Caco-2 (cell line): Measurements from ENCODE around the gene FAM120C. TPM values are rescaled to one million over a fixed set of nuclear protein-coding genes. Genes with fewer than 3 reads are reported as not detected.

Source experiments
- Bru-seq: library from RNA; stranded (reverse); fragments of 400-500 nt; gene quantifications from one replicate; lab custom pipeline; 2021; lab: Mats Ljungman, UMichigan
- BruChase-seq, 2 experiments: library from RNA; stranded (reverse); fragments of 400-500 nt; gene quantifications; one replicate each; lab custom pipeline; 2021; lab: Mats Ljungman, UMichigan
- BruUV-seq: library from RNA; stranded (reverse); fragments of 400-500 nt; replicated peaks from 2 replicates; lab custom pipeline; 2021; lab: Mats Ljungman, UMichigan
- CTCF ChIA-PET: fragments of 300-600 bp; sonication (Branson Sonifier 250); formaldehyde crosslinking; loops from one replicate; lab custom pipeline; 2022; ENCODE audit warnings: antibody characterized with exemption; lab: Charles Lee
- POLR2A ChIA-PET: fragments of 300-600 bp; sonication (Branson Sonifier 250); formaldehyde crosslinking; loops from one replicate; lab custom pipeline; 2022; ENCODE audit warnings: antibody characterized with exemption; lab: Charles Lee
- DNase-seq, 2 experiments: peaks; one replicate each; pipeline versions ENCODE4 v3.0.0 to v3.0.0-alpha.2; 2020 to 2022
- H3K27me3 ChIP-seq: replicated peaks from 2 replicates; pipeline ENCODE4 v1.6.0; 2011; ENCODE audit warnings: low read length; ENCODE audit not compliant: control insufficient read depth, insufficient read depth
- H3K36me3 ChIP-seq: 2 replicates; pipeline ENCODE4 v1.5.1; 2011; ENCODE audit warnings: low read length; ENCODE audit not compliant: control insufficient read depth, insufficient read depth
- H3K4me1 ChIP-seq: fragments of 250-450 bp; sonication (Bioruptor Pico); 2 replicates; pipeline ENCODE4 v1.5.1; 2020; ENCODE audit warnings: mild to moderate bottlenecking
- H3K4me3 ChIP-seq: 2 replicates; pipeline ENCODE4 v1.5.1; 2011; ENCODE audit warnings: low read depth, mild to moderate bottlenecking, control low read depth, low read length
- H3K9me3 ChIP-seq: fragments of 250-450 bp; sonication (Bioruptor Pico); 2 replicates; pipeline ENCODE4 v1.5.1; 2020; ENCODE audit warnings: mild to moderate bottlenecking, moderate library complexity
- H3K27ac Mint-ChIP-seq: one replicate; pipeline ENCODE4 v1.8.0; 2022; ENCODE audit warnings: mixed read lengths; ENCODE audit not compliant: unreplicated experiment
- H3K27me3 Mint-ChIP-seq: one replicate; pipeline ENCODE4 v1.8.0; 2022; ENCODE audit warnings: mixed read lengths; ENCODE audit not compliant: insufficient read depth, unreplicated experiment
- H3K36me3 Mint-ChIP-seq: one replicate; pipeline ENCODE4 v1.8.0; 2022; ENCODE audit warnings: mild to moderate bottlenecking, mixed read lengths; ENCODE audit not compliant: insufficient read depth, unreplicated experiment
- H3K4me1 Mint-ChIP-seq: one replicate; pipeline ENCODE4 v1.8.0; 2022; ENCODE audit warnings: low read depth, mixed read lengths; ENCODE audit not compliant: unreplicated experiment
- H3K4me3 Mint-ChIP-seq: one replicate; pipeline ENCODE4 v1.8.0; 2022; ENCODE audit warnings: mild to moderate bottlenecking, moderate library complexity, mixed read lengths; ENCODE audit not compliant: unreplicated experiment
- H3K9me3 Mint-ChIP-seq: one replicate; pipeline ENCODE4 v1.8.0; 2022; ENCODE audit warnings: mixed read lengths; ENCODE audit not compliant: unreplicated experiment
- CTCF ChIP-seq, 2 experiments: fragments of 200-600 bp in 1 of 2; IDR thresholded peaks; 1 replicate in 1 of 2; 2 replicates in 1 of 2; pipeline versions ENCODE4 v1.5.1 to v1.8.0; 2011 to 2022; ENCODE audit warnings: antibody characterized with exemption in 1 of 2, control low read depth in 1 of 2, inconsistent platforms in 1 of 2, low read depth in 1 of 2, low read length in 1 of 2, mild to moderate bottlenecking in 1 of 2, moderate library complexity in 1 of 2; ENCODE audit not compliant: insufficient read depth in 1 of 2, severe bottlenecking in 1 of 2, unreplicated experiment in 1 of 2
- intact Hi-C: fragments of 100-400 bp; cut with micrococcal nuclease; formaldehyde crosslinking; loops from one replicate; pipeline ENCODE4 v1.10.0; 2022; ENCODE audit not compliant: unreplicated experiment
- long read RNA-seq: library from polyadenylated mRNA; stranded (forward); transcript quantifications from one replicate; pipeline ENCODE4 v2.0.0, GENCODE V29; 2022
- total RNA-seq: library from RNA; stranded (reverse); gene quantifications from 2 replicates; pipeline ENCODE4 v1.2.3, GENCODE V29; 2022

FAM120C gene
- total RNA-seq (6.6 and 7.0 TPM in 2 replicates), Bru-seq, nascent RNA (percentile 54 among the genes with signal in this experiment), BruChase-seq, experiment 1, labeled RNA remaining after a 2-hour chase (percentile 53 among the genes with signal in this experiment), BruChase-seq, experiment 2, labeled RNA remaining after a 6-hour chase (percentile 44 among the genes with signal in this experiment)
- long read RNA-seq, partial matches to known transcripts, result 1 of 6 reads
- long read RNA-seq, other reads (novel, unspliced or antisense), result 3 of 6 reads

- H3K9me3 Mint-ChIP-seq, result no peaks in the 10 kb centered on the region
- peak within 1 kb of the TSS; percentile 75 for H3K27ac Mint-ChIP-seq
- TF ChIP-seq CTCF (IDR thresholded peaks at IDR 0.05; ENCODE audit: insufficient read depth in 1 of 2, low read depth in 1 of 2, low read length in 1 of 2, severe bottlenecking in 1 of 2, unreplicated experiment in 1 of 2), result no peak
- no peaks in the 10 kb centered on the region for H3K27me3 Mint-ChIP-seq
- H3K9me3 ChIP-seq, result no peaks in the 10 kb centered on the region
- H3K36me3 ChIP-seq, result no peaks in the 10 kb centered on the region
- H3K4me3 ChIP-seq, result peak within 1 kb of the TSS; percentile 80
- H3K4me1 ChIP-seq, result peaks cover 6% of the 10 kb centered on the region; the same call in 1 of the 2 replicates
- ChIA-PET CTCF (no interaction called here), POLR2A (interaction anchor here (0.9 to 1.0 kb wide), 2 partner anchors 138 to 140 kb away, joined by 3 to 5 read pairs; partner anchors contain the start of gene PHF8)
- peak; percentile 64 to 71 for DNase-seq
- H3K36me3 Mint-ChIP-seq, result peaks cover 25% of the 10 kb centered on the region
- intact Hi-C loops, result loop anchor here (2.0 kb wide), 1 partner anchor 138 kb away; the partner anchor contains the start of gene PHF8
- peak within 1 kb of the TSS; percentile 93 for H3K4me3 Mint-ChIP-seq
- peaks cover 20% of the 10 kb centered on the region for H3K4me1 Mint-ChIP-seq
- no peaks in the 10 kb centered on the region for H3K27me3 ChIP-seq
- no TSS peak for BruUV-seq
Measured at GRCh38 chrX:54182864-54183613, at the start of gene FAM120C. FAM120C (minus strand) TSS chrX:54183254; CDS start chrX:54183198, 56 bp downstream.

- H3K9me3 Mint-ChIP-seq, result no peaks in the 10 kb centered on the region
- H3K27me3 ChIP-seq, result no peaks in the 10 kb centered on the region
- no peaks in the 10 kb centered on the region for H3K36me3 Mint-ChIP-seq
- H3K4me1 ChIP-seq, result no peaks in the 10 kb centered on the region
- no peaks in the 10 kb centered on the region for H3K4me1 Mint-ChIP-seq
- no peak for DNase-seq
- no peak for TF ChIP-seq CTCF (IDR thresholded peaks at IDR 0.05; ENCODE audit: insufficient read depth in 1 of 2, low read depth in 1 of 2, low read length in 1 of 2, severe bottlenecking in 1 of 2, unreplicated experiment in 1 of 2)
- BruUV-seq, result no TSS peak
- H3K27me3 Mint-ChIP-seq, result peaks cover 3% of the 10 kb centered on the region
- no peak overlapping the region for H3K4me3 Mint-ChIP-seq
- H3K9me3 ChIP-seq, result no peaks in the 10 kb centered on the region
- no peaks in the 10 kb centered on the region for H3K36me3 ChIP-seq
- ChIA-PET CTCF (no interaction called here), POLR2A (no interaction called here)
- intact Hi-C loops, result no loop called here
- no peak overlapping the region for H3K4me3 ChIP-seq
- no peak overlapping the region for H3K27ac Mint-ChIP-seq
Measured at GRCh38 chrX:54230435-54231148, 47.5 kb upstream of the FAM120C start.

- Histone ChIP-seq H3K27me3 (no peaks in the 10 kb centered on the region), H3K36me3 (no peaks in the 10 kb centered on the region), H3K4me3 (no peak overlapping the region), H3K9me3 (no peaks in the 10 kb centered on the region), H3K4me1 (no peaks in the 10 kb centered on the region)
- Mint-ChIP-seq H3K27ac (no peak overlapping the region), H3K9me3 (no peaks in the 10 kb centered on the region), H3K36me3 (no peaks in the 10 kb centered on the region), H3K27me3 (no peaks in the 10 kb centered on the region), H3K4me1 (no peaks in the 10 kb centered on the region), H3K4me3 (no peak overlapping the region)
- CTCF ChIA-PET, result no interaction called here
- intact Hi-C loops, result no loop called here
- no peak for DNase-seq
- POLR2A ChIA-PET, result no interaction called here
- no peak for TF ChIP-seq CTCF (IDR thresholded peaks at IDR 0.05; ENCODE audit: insufficient read depth in 1 of 2, low read depth in 1 of 2, low read length in 1 of 2, severe bottlenecking in 1 of 2, unreplicated experiment in 1 of 2)
- no TSS peak for BruUV-seq
Measured at GRCh38 chrX:54223581-54223980, 40.5 kb upstream of the FAM120C start.
